ENCODE results near the gene NR2F2.

DNA sequence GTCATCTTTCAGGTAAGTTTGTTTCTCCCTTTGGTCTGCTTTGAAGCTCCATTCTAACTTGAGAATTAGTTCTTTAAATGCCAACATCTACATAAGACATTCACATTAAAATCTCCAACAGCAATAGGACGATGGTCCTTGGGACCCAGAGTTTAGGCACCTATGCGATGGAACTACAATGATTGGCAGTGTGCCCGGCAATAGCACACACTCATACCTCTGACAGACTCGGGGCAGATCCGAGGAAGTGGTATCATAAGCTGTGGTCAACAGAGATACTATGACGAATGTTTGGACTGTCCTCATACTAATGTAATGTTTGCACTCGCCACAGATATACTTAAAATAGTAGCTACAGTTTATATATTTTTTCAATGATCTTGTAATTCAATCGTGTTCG lies 34.2 kb upstream of the NR2F2 start:
- TF ChIP-seq, protein P1, sequence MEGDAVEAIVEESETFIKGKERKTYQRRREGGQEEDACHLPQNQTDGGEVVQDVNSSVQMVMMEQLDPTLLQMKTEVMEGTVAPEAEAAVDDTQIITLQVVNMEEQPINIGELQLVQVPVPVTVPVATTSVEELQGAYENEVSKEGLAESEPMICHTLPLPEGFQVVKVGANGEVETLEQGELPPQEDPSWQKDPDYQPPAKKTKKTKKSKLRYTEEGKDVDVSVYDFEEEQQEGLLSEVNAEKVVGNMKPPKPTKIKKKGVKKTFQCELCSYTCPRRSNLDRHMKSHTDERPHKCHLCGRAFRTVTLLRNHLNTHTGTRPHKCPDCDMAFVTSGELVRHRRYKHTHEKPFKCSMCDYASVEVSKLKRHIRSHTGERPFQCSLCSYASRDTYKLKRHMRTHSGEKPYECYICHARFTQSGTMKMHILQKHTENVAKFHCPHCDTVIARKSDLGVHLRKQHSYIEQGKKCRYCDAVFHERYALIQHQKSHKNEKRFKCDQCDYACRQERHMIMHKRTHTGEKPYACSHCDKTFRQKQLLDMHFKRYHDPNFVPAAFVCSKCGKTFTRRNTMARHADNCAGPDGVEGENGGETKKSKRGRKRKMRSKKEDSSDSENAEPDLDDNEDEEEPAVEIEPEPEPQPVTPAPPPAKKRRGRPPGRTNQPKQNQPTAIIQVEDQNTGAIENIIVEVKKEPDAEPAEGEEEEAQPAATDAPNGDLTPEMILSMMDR (IDR thresholded peaks at IDR 0.05): no peak
- TF ChIP-seq POLR2A (IDR thresholded peaks at IDR 0.05): no peak
- no peak for TF ChIP-seq POLR2AphosphoS5 (IDR thresholded peaks at IDR 0.05; ENCODE audit: insufficient read depth in 1 of 2, low read depth in 1 of 2)

All from vagina (tissue), 2 donors.